GM12878 (cell line): Measurements from ENCODE around the gene UQCRH. TPM values are rescaled to one million over a fixed set of nuclear protein-coding genes. Genes with fewer than 3 reads are reported as not detected.

Source experiments
- ASH2L ChIP-seq: fragments of 300-600, 200-600 bp; sonication (generic); IDR thresholded peaks from 2 replicates; pipeline ENCODE4 v1.6.1; 2017; ENCODE audit warnings: low read depth, mild to moderate bottlenecking, borderline replicate concordance
- ATF2 ChIP-seq: IDR thresholded peaks from 2 replicates; pipeline ENCODE4 v1.6.1; 2012; ENCODE audit warnings: low read length, inconsistent platforms
- CBFB ChIP-seq: IDR thresholded peaks from 2 replicates; pipeline ENCODE4 v1.6.1; 2016; ENCODE audit warnings: antibody characterized with exemption, low read depth
- CTCF ChIP-seq, 3 experiments: IDR thresholded peaks in 2 of 3; conservative IDR thresholded peaks in 1 of 3; 2 replicates each; pipeline ENCODE4 v1.5.1; 2011; ENCODE audit warnings: low read depth in 3 of 3, low read length in 3 of 3, mild to moderate bottlenecking in 3 of 3, control low read depth in 2 of 3, moderate library complexity in 2 of 3, inconsistent platforms in 1 of 3, mixed read lengths in 1 of 3; ENCODE audit not compliant: control insufficient read depth in 2 of 3, insufficient read depth in 1 of 3; ENCODE audit errors: extremely low read depth in 1 of 3
- E2F8 ChIP-seq: fragments of 450-650 bp; IDR thresholded peaks from 2 replicates; pipeline ENCODE4 v1.6.1; 2018; ENCODE audit warnings: mild to moderate bottlenecking, low read depth, moderate library complexity; ENCODE audit not compliant: partially characterized antibody
- E4F1 ChIP-seq: fragments of 450-650 bp; IDR thresholded peaks from 2 replicates; pipeline ENCODE4 v1.6.1; 2018; ENCODE audit warnings: borderline replicate concordance, mild to moderate bottlenecking; ENCODE audit not compliant: partially characterized antibody
- EED ChIP-seq: sonication (generic); IDR thresholded peaks from 2 replicates; pipeline ENCODE4 v1.6.1; 2016; ENCODE audit warnings: antibody characterized with exemption, low read depth
- EGR1 ChIP-seq, 2 experiments: IDR thresholded peaks; 1 replicate in 1 of 2; 2 replicates in 1 of 2; pipeline ENCODE4 v1.6.1; 2011 to 2012; ENCODE audit warnings: low read depth in 2 of 2, low read length in 2 of 2, borderline replicate concordance in 1 of 2, mild to moderate bottlenecking in 1 of 2, moderate library complexity in 1 of 2
- HDAC2 ChIP-seq: fragments of 200-600 bp; sonication (generic); IDR thresholded peaks from 2 replicates; pipeline ENCODE4 v1.6.1; 2017
- KAT2A ChIP-seq: conservative IDR thresholded peaks from 2 replicates; pipeline ENCODE4 v1.6.1; 2011; ENCODE audit warnings: low read depth, low read length; ENCODE audit not compliant: control insufficient read depth
- KDM1A ChIP-seq: fragments of 200-600 bp; sonication (generic); IDR thresholded peaks from 2 replicates; pipeline ENCODE4 v1.6.1; 2016; ENCODE audit warnings: borderline replicate concordance
- KLF5 ChIP-seq: fragments of 450-650 bp; IDR thresholded peaks from 2 replicates; pipeline ENCODE4 v1.6.1; 2014; ENCODE audit warnings: mild to moderate bottlenecking; ENCODE audit not compliant: partially characterized antibody
- MTA2 ChIP-seq: fragments of 450-650 bp; IDR thresholded peaks from 2 replicates; pipeline ENCODE4 v1.6.1; 2016; ENCODE audit warnings: low read depth, mild to moderate bottlenecking, moderate library complexity
- NFYB ChIP-seq: IDR thresholded peaks from 2 replicates; pipeline ENCODE4 v1.6.1; 2011; ENCODE audit warnings: low read depth, mild to moderate bottlenecking, low read length, improper control_type of control experiment, moderate library complexity; ENCODE audit not compliant: insufficient read depth
- PAX5 ChIP-seq: IDR thresholded peaks from 2 replicates; pipeline ENCODE4 v1.6.1; 2011; ENCODE audit warnings: low read depth, low read length, borderline replicate concordance
- POLR2AphosphoS5 ChIP-seq: IDR thresholded peaks from 2 replicates; pipeline ENCODE4 v1.6.1; 2011; ENCODE audit warnings: mild to moderate bottlenecking, low read length, inconsistent platforms
- SPI1 ChIP-seq: IDR thresholded peaks from 2 replicates; pipeline ENCODE4 v1.6.1; 2011; ENCODE audit warnings: low read depth, mild to moderate bottlenecking, low read length, moderate library complexity, borderline replicate concordance; ENCODE audit not compliant: insufficient read depth
- SUPT20H ChIP-seq: IDR thresholded peaks from 2 replicates; pipeline ENCODE4 v1.6.1; 2011; ENCODE audit warnings: low read depth, mild to moderate bottlenecking, low read length, moderate library complexity, borderline replicate concordance; ENCODE audit not compliant: control insufficient read depth
- TARDBP ChIP-seq: IDR thresholded peaks from 2 replicates; pipeline ENCODE4 v1.6.1; 2016; ENCODE audit warnings: borderline replicate concordance
- WRNIP1 ChIP-seq: IDR thresholded peaks from 2 replicates; pipeline ENCODE4 v1.6.1; 2011; ENCODE audit warnings: low read depth, low read length, improper control_type of control experiment, borderline replicate concordance
- ZNF217 ChIP-seq: fragments of 450-650 bp; IDR thresholded peaks from 2 replicates; pipeline ENCODE4 v1.6.1; 2017; ENCODE audit warnings: antibody characterized with exemption, mild to moderate bottlenecking
- polyA plus RNA-seq, 11 experiments: library from polyadenylated mRNA; depleted of rRNA in 4 of 11; unstranded in 6 of 11; stranded (reverse) in 5 of 11; fragments of >200 nt; fragmentation: Nextera tagmentation in 4 of 11; fragmentation: Illumina TruSeq in 1 of 11; extraction: Ambion mirVana in 4 of 11; extraction: Trizol in 1 of 11; gene quantifications; 1 replicate in 1 of 11; 2 replicates in 10 of 11; pipeline versions ENCODE4 v1.2.1 to v1.2.3, GENCODE V29; 2011 to 2016; ENCODE audit warnings: inconsistent platforms in 2 of 11, missing spikeins in 2 of 11, low read depth in 1 of 11
- total RNA-seq, 4 experiments: library from RNA; depleted of rRNA in 3 of 4; stranded (reverse); fragments of >200 nt in 3 of 4; fragmentation: Illumina TruSeq in 1 of 4; extraction: Trizol in 1 of 4; gene quantifications; 2 replicates each; pipeline versions ENCODE4 v1.2.1 to v1.2.3, GENCODE V29; 2013 to 2021

The UQCRH gene
- total and polyA plus RNA-seq, 10 of the 15 experiments (the other 5 are each of a cell fraction or from before 2014, with no cell fraction given), result 363 to 1,782 (median 597) TPM

- TF ChIP-seq E2F8 (no peak), EGR1 (IDR thresholded peaks at IDR 0.05; ENCODE audit: borderline replicate concordance in 1 of 2, low read depth in 2 of 2, low read length in 2 of 2) (no peak), NFYB (no peak), CTCF (IDR thresholded peaks at IDR 0.05 in 2 of 3, conservative IDR thresholded peaks at IDR 0.05 in 1 of 3; ENCODE audit: control insufficient read depth in 2 of 3, extremely low read depth in 1 of 3, insufficient read depth in 1 of 3, low read depth in 3 of 3, low read length in 3 of 3) (peak; percentile 49 to 73 (median 53)), HDAC2 (no peak), E4F1 (no peak), KLF5 (no peak), TARDBP (no peak), KDM1A (no peak), SPI1 (no peak; the same call in 1 of the 2 replicates), PAX5 (no peak), ATF2 (peak; percentile 14; the same call in 1 of the 2 replicates), POLR2AphosphoS5 (peak; percentile 89), ASH2L (no peak), WRNIP1 (no peak), MTA2 (peak; percentile 36; the same call in 1 of the 2 replicates), SUPT20H (no peak), ZNF217 (no peak; the same call in 1 of the 2 replicates), CBFB (peak; percentile 67; the same call in 1 of the 2 replicates), KAT2A (no peak), EED (peak; percentile 42; the same call in 1 of the 2 replicates)
Measured at GRCh38 chr1:46333300-46334029, 30.0 kb downstream of the UQCRH start (continued).
